Motor neuron (in vitro differentiated cells): ENCODE results near the gene SPAG16. TPM values are rescaled to one million over a fixed set of nuclear protein-coding genes. Genes with fewer than 3 reads are reported as not detected.
"Not testable (repeated sequence)": the region's sequence is repeated elsewhere in the genome, so short reads cannot be mapped to it uniquely, and the experiment has no call there.

Experiments used
- ATAC-seq, 8 experiments: fragments of 200-7000 bp; cut with Tn5 transposase; replicated peaks in 6 of 8; 2 replicates each; pipeline ENCODE4 v1.8.0; 2021; ENCODE audit warnings: mild to moderate bottlenecking in 8 of 8, moderate library complexity in 8 of 8
- H3K27ac ChIP-seq, 2 donors: fragments of 250-450 bp; sonication (Bioruptor Pico); 2 replicates each; pipeline ENCODE4 v1.9.0; 2021; ENCODE audit warnings: antibody characterized with exemption in 2 of 2, mild to moderate bottlenecking in 2 of 2, moderate library complexity in 1 of 2
- H3K4me1 ChIP-seq, 2 donors: fragments of 250-450 bp; sonication (Bioruptor Pico); replicated peaks in 1 of 2; 2 replicates each; pipeline ENCODE4 v1.6.1; 2021; ENCODE audit warnings: antibody characterized with exemption in 2 of 2, mild to moderate bottlenecking in 2 of 2, moderate library complexity in 1 of 2
- H3K4me3 ChIP-seq, 5 donors: fragments of 250-450 bp; sonication (Bioruptor Pico); 2 replicates each; pipeline ENCODE4 v1.9.0; 2021; ENCODE audit warnings: antibody characterized with exemption in 5 of 5, mild to moderate bottlenecking in 5 of 5, moderate library complexity in 4 of 5
- WGBS, 10 experiments: fragments of 450-650 bp; shearing (Covaris generic); methylation state at CpG; one replicate each; pipeline ENCODE4 v1.0.0; 2022; 5-methylcytosine and 5-hydroxymethylcytosine counted together
- in situ Hi-C, 9 experiments: fragments of 400-800 bp; cut with MboI; loops; one replicate each; pipeline ENCODE4 v1.15.0; 2021; ENCODE audit warnings: low sequenced_read_pairs in 9 of 9, low pct_unique_long_range_greater_than_20kb in 2 of 9; ENCODE audit not compliant: unreplicated experiment in 9 of 9
- total RNA-seq, 8 experiments: library from RNA; unstranded; fragments of 300-600 nt; gene quantifications; 2 replicates each; pipeline versions ENCODE4 v1.2.3 to v1.2.4, GENCODE V29; 2022

The SPAG16 gene
- total RNA-seq, 8 experiments from 2014 or later = 13.2 to 123 (median 34.7) TPM

- Histone ChIP-seq H3K27ac (no peak overlapping the region), H3K4me1 (no peaks in the 10 kb centered on the region), H3K4me3 (no peak overlapping the region)
- in situ Hi-C loops = no loop called here
- 90 to 100% (median 100%) methylated on average over 1 to 3 of the region's 4 CpGs; no CpG with 5 or more reads in 6 of the 10 experiments for WGBS, 10 experiments
- ATAC-seq = no peak
These were observed 52.0 kb downstream of the SPAG16 start for GRCh38 chr2:213336253-213336770.

GRCh38 chr2:213353419-213353818, 69.2 kb downstream of the SPAG16 start:
- Histone ChIP-seq H3K4me1 (no peaks in the 10 kb centered on the region), H3K4me3 (no peak overlapping the region), H3K27ac (no peak overlapping the region)
- ATAC-seq = no peak
- 20 to 100% (median 88%) methylated on average over 1 to 2 of the region's 2 CpGs; no CpG with 5 or more reads in 1 of the 10 experiments for WGBS, 10 experiments
- in situ Hi-C loops = no loop called here

- 23 to 100% (median 96%) methylated on average over 1 of the region's 1 CpG for WGBS, 10 experiments
- H3K4me1 ChIP-seq = no peaks in the 10 kb centered on the region
- no peak overlapping the region for H3K4me3 ChIP-seq
- in situ Hi-C loops = no loop called here
- H3K27ac ChIP-seq = no peak overlapping the region
- ATAC-seq = no peak
These were observed 92.4 kb downstream of the SPAG16 start for GRCh38 chr2:213376644-213377043.

- H3K4me3 ChIP-seq, in situ Hi-C loops, H3K27ac ChIP-seq, H3K4me1 ChIP-seq, ATAC-seq: not testable (repeated sequence)
- WGBS, 10 experiments = 71 to 100% (median 92%) methylated on average over 2 to 9 of the region's 9 CpGs; no CpG with 5 or more reads in 2 of the 10 experiments
These were observed 122.8 kb downstream of the SPAG16 start for GRCh38 chr2:213407027-213407426.

- H3K4me3 ChIP-seq, H3K4me1 ChIP-seq, ATAC-seq, H3K27ac ChIP-seq, in situ Hi-C loops: not testable (repeated sequence)
- 12 to 85% (median 61%) methylated on average over 4 to 6 of the region's 6 CpGs for WGBS, 10 experiments
These were observed 124.3 kb downstream of the SPAG16 start for GRCh38 chr2:213408426-213409070.

- 33 to 100% (median 83%) methylated on average over 1 to 3 of the region's 9 CpGs; no CpG with 5 or more reads in 3 of the 10 experiments for WGBS, 10 experiments
- in situ Hi-C loops, ATAC-seq: not testable (repeated sequence)
These were observed 126.4 kb downstream of the SPAG16 start for GRCh38 chr2:213410687-213411086.

GRCh38 chr2:213411582-213412289, 127.5 kb downstream of the SPAG16 start:
- Histone ChIP-seq H3K4me1 (no peaks in the 10 kb centered on the region), H3K27ac (no peak overlapping the region), H3K4me3 (no peak overlapping the region)
- 50 to 97% (median 83%) methylated on average over 3 to 10 of the region's 10 CpGs for WGBS, 10 experiments
- in situ Hi-C loops = no loop called here
- ATAC-seq = no peak

More at GRCh38 chr2:213410687-213411086, 126.4 kb downstream of the SPAG16 start:
- not testable (repeated sequence) for H3K4me3 ChIP-seq, H3K4me1 ChIP-seq, H3K27ac ChIP-seq

GRCh38 chr2:213415093-213415492, 130.8 kb downstream of the SPAG16 start:
- no peak for ATAC-seq
- peaks cover 0 to 7% of the 10 kb centered on the region in 2 donors for H3K4me1 ChIP-seq
- WGBS, 10 experiments = 0 to 100% (median 60%) methylated on average over 1 of the region's 1 CpG; no CpG with 5 or more reads in 3 of the 10 experiments

GRCh38 chr2:213416832-213417231, 132.6 kb downstream of the SPAG16 start:
- in situ Hi-C loops = no loop called here
- 0 to 44% (median 0%) methylated on average over 1 of the region's 1 CpG; no CpG with 5 or more reads in 7 of the 10 experiments for WGBS, 10 experiments
- no peak for ATAC-seq
- Histone ChIP-seq H3K4me3 (no peak overlapping the region), H3K27ac (no peak overlapping the region), H3K4me1 (peaks cover 0 to 7% of the 10 kb centered on the region in 2 donors)

More at GRCh38 chr2:213415093-213415492, 130.8 kb downstream of the SPAG16 start:
- in situ Hi-C loops = no loop called here
- no peak overlapping the region for H3K27ac ChIP-seq
- no peak overlapping the region for H3K4me3 ChIP-seq

- Histone ChIP-seq H3K4me3 (no peak overlapping the region), H3K4me1 (peaks cover 0 to 7% of the 10 kb centered on the region in 2 donors), H3K27ac (no peak overlapping the region)
- in situ Hi-C loops = no loop called here
- 0 to 100% (median 68%) methylated on average over 1 of the region's 1 CpG for WGBS, 10 experiments
- no peak for ATAC-seq
These were observed 135.7 kb downstream of the SPAG16 start for GRCh38 chr2:213419980-213420379.

- H3K27ac ChIP-seq = no peak overlapping the region
- in situ Hi-C loops = no loop called here
- H3K4me1 ChIP-seq = peaks cover 0 to 7% of the 10 kb centered on the region in 2 donors
- H3K4me3 ChIP-seq = no peak overlapping the region
- 50 to 80% (median 57%) methylated on average over 1 to 3 of the region's 5 CpGs; no CpG with 5 or more reads in 7 of the 10 experiments for WGBS, 10 experiments
- ATAC-seq = peak in 6 of 8 experiments; percentile 51 to 84 (median 72)
These were observed 136.6 kb downstream of the SPAG16 start for GRCh38 chr2:213420828-213421385.

GRCh38 chr2:213422211-213422610, 137.9 kb downstream of the SPAG16 start:
- 0 to 88% (median 72%) methylated on average over 1 of the region's 2 CpGs; no CpG with 5 or more reads in 6 of the 10 experiments for WGBS, 10 experiments
- no peak overlapping the region for H3K4me3 ChIP-seq
- ATAC-seq = no peak
- peaks cover 0 to 7% of the 10 kb centered on the region in 2 donors for H3K4me1 ChIP-seq
- H3K27ac ChIP-seq = no peak overlapping the region
- in situ Hi-C loops = no loop called here

- WGBS, 10 experiments = 0 to 100% (median 71%) methylated on average over 1 of the region's 1 CpG; no CpG with 5 or more reads in 2 of the 10 experiments
- Histone ChIP-seq H3K4me3 (no peak overlapping the region), H3K27ac (no peak overlapping the region), H3K4me1 (no peaks in the 10 kb centered on the region)
- in situ Hi-C loops = no loop called here
- ATAC-seq = no peak
These were observed 141.4 kb downstream of the SPAG16 start for GRCh38 chr2:213425618-213426017.
